Measurements from ENCODE around the gene HTR4.
"Not testable (repeated sequence)": the region's sequence is repeated elsewhere in the genome, so short reads cannot be mapped to it uniquely, and the experiment has no call there.

Gene HTR4

GRCh38 chr5:148469501-148469935 is 184.8 kb downstream of the HTR4 start:
- DNase-seq, result no peak

DNA sequence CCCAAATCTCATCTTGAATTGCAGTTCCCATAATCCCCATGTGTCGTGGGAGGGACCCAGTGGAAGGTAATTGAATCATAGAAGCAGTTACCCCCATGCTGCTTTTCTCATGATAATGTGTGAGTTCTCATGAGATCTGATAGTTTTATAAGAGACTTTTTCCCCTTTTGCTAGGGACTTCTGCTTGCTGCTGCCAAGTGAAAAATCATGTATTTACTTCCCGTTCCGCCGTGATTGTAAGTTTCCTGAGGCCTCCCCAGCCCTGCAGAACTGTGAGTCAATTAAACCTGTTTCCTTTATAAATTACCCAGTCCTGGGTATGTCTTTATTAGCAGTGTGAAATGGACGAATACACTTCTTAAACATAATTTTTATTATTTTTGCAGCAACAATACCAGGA is 185.6 kb downstream of the HTR4 start:
- DNase-seq, result not testable (repeated sequence)

GRCh38 chr5:148467958-148468357 is 186.4 kb downstream of the HTR4 start:
- DNase-seq, result no peak

DNA sequence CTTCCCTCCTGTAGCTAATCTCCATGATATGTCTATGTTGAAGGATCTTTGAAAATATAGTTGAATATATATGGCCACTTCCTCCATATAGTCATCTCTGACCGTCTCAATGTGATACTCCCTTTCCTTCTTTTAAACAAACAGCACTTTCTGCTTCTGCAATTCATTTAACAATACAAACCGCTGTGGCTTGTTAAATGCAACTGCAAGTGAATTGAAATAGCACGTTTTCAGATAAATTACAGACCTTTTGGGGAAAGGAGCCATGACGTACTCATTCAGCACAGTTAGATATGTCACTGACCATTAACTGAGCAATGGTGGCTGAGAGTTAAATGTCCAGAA is 188.1 kb downstream of the HTR4 start:
- DNase-seq, result no peak

DNA sequence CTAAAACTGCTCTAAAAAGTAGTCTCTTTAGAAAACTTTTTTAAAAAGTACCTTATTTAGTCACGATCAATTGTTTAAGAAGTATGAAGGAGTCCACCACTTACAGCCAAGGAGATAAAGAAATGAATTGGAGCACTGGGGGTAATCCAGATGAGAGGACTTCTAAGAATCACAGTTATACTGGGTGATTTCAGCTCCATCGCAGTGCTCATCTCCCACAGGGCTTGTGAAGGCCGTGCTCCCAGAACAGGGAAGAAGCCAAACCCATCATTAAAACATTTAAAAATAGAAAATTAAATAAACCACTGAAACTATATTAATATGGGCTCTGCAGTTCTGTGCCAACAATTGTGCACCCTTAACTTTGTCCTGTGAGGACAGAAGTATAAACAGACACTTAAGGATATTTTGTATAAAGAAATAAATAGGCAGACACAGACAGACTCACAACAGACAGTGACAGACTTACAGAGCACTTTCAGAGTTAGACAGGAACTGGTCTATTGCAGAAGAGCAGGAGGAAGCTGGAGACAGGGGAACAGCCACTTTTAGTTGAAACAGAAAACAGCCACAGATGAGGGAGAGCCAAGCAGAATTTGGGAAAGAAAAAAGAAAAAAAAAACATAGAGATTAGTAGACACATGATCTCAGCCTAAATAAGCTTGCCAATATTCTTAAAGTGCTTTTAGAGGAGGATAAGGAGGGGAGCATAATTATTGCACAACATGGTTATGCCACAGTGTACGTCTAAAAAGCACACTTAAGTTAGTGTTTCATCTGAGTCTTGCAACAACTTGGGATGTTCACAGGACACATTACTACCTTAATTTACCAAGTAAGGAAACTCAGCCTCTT is 188.7 kb downstream of the HTR4 start:
- DNase-seq, result no peak

GRCh38 chr5:148459669-148460068 is 194.7 kb downstream of the HTR4 start:
- DNase-seq, result no peak

DNA sequence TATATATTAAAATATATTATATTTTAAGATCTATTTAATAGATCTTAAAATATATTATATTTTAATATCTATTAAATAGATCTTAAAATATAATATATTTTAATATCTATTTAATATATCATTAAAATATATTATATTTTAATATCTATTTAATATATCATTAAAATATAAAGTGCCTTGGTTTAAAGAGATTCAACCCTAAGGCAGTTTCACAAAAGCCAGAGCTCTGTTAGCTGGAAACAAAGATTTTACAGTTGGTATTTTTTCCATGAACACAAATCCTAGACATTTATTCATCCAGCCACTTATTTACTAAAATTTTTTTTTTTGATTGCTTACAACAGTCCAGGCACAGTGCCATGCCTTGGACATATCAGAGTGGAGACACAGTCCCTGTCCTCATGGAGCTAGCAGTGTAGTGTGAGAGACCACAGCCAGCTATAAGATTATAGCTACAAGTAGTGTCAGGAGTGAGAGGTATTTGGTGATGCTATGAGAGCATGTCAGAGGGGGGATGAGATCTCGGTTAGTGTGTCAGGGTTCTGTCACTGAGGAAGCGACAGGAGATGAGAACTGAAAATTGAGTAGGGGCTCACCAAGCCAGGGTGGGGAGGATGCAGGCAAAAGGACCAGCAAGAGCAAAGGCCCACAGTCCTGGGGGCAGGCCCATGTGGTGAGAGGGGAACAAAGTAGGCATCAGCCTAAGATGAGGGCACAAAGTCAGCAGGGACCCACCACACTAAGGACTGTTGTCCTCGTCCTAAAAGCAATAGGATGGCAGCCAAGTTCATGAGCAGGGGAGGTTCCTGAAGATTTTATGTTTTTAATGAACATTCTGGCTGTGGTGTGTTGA is 196.1 kb downstream of the HTR4 start:
- no peak for DNase-seq

DNA sequence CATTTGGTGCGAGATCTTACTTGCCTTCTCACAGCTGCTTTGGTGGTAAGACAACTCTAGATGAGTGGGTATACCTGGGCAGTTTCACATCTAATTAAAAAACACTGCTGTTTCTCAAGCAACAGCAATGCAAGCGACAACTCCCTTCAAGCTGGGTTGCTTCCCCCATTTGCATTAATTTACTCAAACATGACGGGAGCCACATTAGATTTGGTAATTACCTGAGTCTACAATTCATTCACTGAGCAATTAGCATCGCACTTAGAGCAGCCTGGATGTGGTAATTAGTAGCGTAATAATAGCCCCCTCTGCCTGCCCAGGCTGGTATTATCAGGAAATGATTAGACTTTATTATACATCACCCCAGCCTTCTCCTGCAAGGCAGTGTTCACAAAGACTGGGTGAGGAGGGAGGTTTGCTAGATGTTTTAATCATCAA is 197.1 kb downstream of the HTR4 start:
- DNase-seq, result peak; percentile 22

GRCh38 chr5:148455185-148455584 is 199.1 kb downstream of the HTR4 start:
- no peak for DNase-seq

- no peak for DNase-seq
Observed at GRCh38 chr5:148454576-148454975, 199.8 kb downstream of the HTR4 start.

GRCh38 chr5:148452499-148453193 is 201.7 kb downstream of the HTR4 start:
- no peak for DNase-seq

DNA sequence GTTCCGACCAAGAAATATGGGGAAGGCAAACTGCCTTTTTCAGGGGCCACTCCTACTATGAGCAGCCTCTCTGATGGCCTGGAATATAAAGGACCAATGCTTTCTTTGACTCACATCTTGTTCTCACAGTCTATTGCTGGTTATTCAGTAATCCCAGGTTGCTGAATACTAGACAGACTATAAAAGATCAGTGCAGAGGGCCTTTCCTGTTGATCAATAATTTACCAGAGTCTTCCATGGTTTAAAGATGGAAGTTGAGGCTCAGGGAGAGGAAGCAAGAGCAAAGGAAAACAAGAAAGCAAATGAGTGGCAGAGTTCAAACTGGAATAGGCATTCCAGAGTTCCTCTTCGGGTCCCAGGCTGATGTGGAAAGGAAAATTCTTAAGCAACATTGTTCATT is 207.7 kb downstream of the HTR4 start:
- no peak for DNase-seq

DNA sequence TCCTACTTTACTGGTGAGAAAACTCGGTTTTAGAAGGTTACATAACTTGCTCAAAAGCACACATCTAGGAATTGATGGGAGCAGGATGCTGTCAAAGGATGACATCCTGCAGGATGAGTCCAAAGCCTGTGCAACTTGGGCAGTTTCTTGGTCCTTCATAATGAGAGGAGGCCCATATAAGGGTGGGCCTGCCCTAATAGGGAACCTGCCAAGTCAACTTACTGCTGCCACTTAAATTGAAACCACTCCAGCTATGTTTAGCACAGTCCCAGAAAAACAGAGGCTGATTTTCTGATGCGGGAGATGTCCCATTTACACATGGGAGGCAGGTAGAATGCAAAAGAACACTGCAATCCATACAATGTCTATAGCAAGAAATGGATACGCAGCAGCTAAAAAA is 208.7 kb downstream of the HTR4 start:
- DNase-seq, result no peak

- DNase-seq, result peak; percentile 52
Observed at GRCh38 chr5:148443998-148444397, 210.3 kb downstream of the HTR4 start.

DNA sequence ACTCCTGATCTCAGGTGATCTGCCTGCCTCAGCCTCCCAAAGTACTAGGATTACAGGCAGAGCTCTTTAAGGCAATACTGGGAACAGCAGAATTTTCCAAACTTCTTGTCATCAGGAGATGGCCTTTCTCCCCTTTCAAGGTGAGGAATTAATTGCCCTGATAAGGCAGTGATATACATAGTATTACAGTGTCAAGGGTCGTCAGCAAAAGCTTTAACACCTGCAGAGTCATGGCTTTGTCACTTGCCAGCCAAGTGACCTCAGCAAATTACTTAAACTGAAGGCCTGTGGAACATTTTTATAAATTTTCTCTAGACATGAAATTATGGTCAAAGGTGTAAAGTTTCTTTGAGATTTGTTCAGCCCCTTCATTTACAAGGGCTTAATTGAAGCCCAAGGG is 211.1 kb downstream of the HTR4 start:
- no peak for DNase-seq

DNA sequence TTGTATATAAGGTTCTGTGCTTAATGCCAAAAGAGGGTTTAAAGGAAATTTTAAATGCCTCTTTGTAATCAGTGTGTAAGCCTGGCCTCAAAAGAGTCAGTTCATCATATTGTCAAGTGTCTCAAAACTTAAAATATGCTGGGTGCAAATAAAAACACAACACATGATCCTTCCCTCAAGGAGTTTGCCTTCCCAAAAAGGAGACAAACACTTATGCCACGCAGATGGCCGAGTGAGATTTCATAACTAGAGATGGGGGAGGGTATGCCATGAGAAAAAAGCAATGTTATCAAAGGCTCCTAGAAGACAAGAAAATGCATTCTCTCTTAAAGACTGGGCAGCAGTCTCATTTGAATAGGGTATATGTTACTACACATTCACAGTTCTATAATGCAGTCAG is 215.4 kb downstream of the HTR4 start:
- no peak for DNase-seq

DNA sequence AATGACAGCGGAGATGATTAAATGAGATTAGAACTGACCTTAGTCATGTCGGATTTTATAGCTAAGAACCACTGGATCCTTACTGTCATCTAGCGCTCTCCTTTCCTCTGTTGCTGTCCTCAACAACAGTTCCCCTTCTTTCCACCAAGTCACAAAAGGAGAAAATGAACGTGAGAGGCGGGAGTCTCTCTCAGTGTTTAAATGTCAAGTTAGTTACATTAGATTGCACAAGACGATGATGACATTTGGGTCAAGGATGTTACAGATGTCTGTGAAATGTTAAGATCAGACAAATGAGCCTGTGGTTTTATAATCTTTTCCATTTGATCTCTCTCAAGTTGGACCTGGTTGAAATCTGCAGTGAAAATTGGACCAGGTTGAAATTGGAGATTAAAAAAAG is 217.1 kb downstream of the HTR4 start:
- DNase-seq, result no peak

DNA sequence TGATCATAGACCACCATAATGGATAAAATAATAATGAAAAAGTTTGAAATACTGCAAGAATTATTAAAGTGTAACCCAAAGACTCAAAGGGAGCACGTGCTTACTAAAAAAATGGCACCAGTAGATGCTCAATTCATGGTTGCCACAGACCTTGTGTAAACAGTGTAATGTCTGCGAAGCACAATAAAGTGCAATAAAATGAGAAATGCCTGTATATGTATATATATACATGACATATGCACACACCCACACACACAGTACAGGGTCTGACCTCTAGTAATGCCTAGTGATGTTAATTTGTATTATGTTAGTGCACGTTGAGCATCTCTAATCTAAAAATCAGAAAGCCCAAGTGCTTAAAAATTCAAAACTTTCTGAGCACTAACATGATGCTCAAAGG is 218.3 kb downstream of the HTR4 start:
- no peak for DNase-seq

GRCh38 chr5:148433826-148434225 is 220.5 kb downstream of the HTR4 start:
- DNase-seq, result no peak

All from CD4-positive, alpha-beta T cell treated with Interleukin-6 for 4 hours (primary cell).